GM12801 (cell line): Measurements from ENCODE around the gene SKAP2.

Source experiments
- CTCF ChIP-seq: IDR thresholded peaks from one replicate; pipeline ENCODE4 v1.5.1; 2011; ENCODE audit warnings: control low read depth; ENCODE audit not compliant: insufficient read length; ENCODE audit errors: extremely low read depth

The SKAP2 gene

GRCh38 chr7:26897928-26898327 is 33.5 kb upstream of the SKAP2 start:
- no peak for TF ChIP-seq CTCF

- TF ChIP-seq CTCF, result no peak
Measured at GRCh38 chr7:26891400-26892350, 27.3 kb upstream of the SKAP2 start.

DNA sequence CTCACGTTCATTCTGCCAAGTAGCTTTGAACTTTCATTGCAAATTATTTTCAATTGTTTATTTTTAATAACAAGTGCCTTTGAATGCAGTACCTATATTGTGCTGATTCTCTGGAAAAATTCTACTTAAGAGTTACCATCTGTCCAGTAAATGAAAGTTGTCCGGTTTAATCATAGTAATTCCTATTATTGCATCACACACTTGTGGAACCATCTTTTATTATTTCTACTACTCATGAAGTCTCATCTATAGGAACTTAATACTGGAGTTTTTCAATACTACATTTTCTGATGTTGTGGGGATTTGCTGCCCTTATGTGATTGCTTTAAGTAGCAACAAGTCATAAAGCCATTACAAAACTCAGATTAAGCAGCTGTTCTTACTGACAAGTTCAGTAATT is 16.5 kb upstream of the SKAP2 start:
- no peak for TF ChIP-seq CTCF

- no peak for TF ChIP-seq CTCF
Measured at GRCh38 chr7:26879671-26880070, 15.3 kb upstream of the SKAP2 start.

- no peak for TF ChIP-seq CTCF
Measured at GRCh38 chr7:26868841-26869495, 4.6 kb upstream of the SKAP2 start.

DNA sequence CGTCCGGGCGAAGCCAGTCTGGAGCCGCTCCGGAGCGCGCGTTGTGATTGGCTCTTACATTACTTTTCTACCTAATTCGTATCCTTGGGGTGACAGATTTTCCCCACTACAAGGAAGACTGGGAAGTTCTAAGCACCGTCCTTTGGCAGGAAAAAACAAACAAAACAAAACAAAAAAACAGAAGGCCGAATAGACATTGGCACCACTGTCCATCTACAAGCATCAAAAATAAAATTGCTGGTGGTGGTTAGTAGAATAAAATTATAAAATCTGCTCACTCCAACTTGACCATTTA is 651 bp upstream of the SKAP2 start:
- TF ChIP-seq CTCF, result no peak

GRCh38 chr7:26863518-26864308 is 677 bp downstream of the SKAP2 start:
- no peak for TF ChIP-seq CTCF
